Neural progenitor cell (in vitro differentiated cells): ENCODE data around the gene RCAN3. TPM values are rescaled to one million over a fixed set of nuclear protein-coding genes. Genes with fewer than 3 reads are reported as not detected.
A peak's percentile ranks its signal among the peaks of the same experiment; 100 is the strongest.

Experiments
- DNase-seq: peaks from one replicate; pipeline ENCODE4 v3.0.0-alpha.2; 2016; ENCODE audit warnings: low spot score
- H2AFZ ChIP-seq: fragments of 200-600 bp; sonication (generic); replicated peaks from 2 replicates; pipeline ENCODE4 v1.6.1; 2016; ENCODE audit warnings: antibody characterized with exemption
- H3F3A ChIP-seq: fragments of 200-600 bp; sonication (generic); 2 replicates; pipeline ENCODE4 v1.6.1; 2016; ENCODE audit warnings: antibody characterized with exemption, low read depth
- H3K27ac ChIP-seq: fragments of 200-600 bp; sonication (generic); 2 replicates; pipeline ENCODE4 v1.5.1; 2016; ENCODE audit warnings: mild to moderate bottlenecking
- H3K27me3 ChIP-seq: fragments of 200-600 bp; sonication (generic); 2 replicates; pipeline ENCODE4 v1.6.1; 2016; ENCODE audit warnings: mild to moderate bottlenecking, moderate library complexity
- H3K36me3 ChIP-seq: fragments of 200-600 bp; sonication (generic); 2 replicates; pipeline ENCODE4 v1.5.1; 2016
- H3K4me1 ChIP-seq: fragments of 200-600 bp; sonication (generic); 2 replicates; pipeline ENCODE4 v1.6.1; 2016; ENCODE audit warnings: mixed run types
- H3K4me2 ChIP-seq: fragments of 200-600 bp; sonication (generic); 2 replicates; pipeline ENCODE4 v1.6.1; 2016
- H3K4me3 ChIP-seq: fragments of 200-600 bp; sonication (generic); 2 replicates; pipeline ENCODE4 v1.5.1; 2016
- H3K79me2 ChIP-seq: fragments of 200-600 bp; sonication (generic); 2 replicates; pipeline ENCODE4 v1.6.1; 2016; ENCODE audit warnings: low read depth
- H3K9ac ChIP-seq: fragments of 200-600 bp; sonication (generic); 2 replicates; pipeline ENCODE4 v1.6.1; 2016
- H3K9me3 ChIP-seq: fragments of 200-600 bp; sonication (generic); 2 replicates; pipeline ENCODE4 v1.5.1; 2016; ENCODE audit warnings: low read depth
- H4K20me1 ChIP-seq: fragments of 200-600 bp; sonication (generic); 2 replicates; pipeline ENCODE4 v1.6.1; 2016; ENCODE audit warnings: low read depth
- H3K27ac Mint-ChIP-seq: 3 replicates; pipeline ENCODE4 v1.8.0; 2021; ENCODE audit warnings: mixed read lengths
- H3K27me3 Mint-ChIP-seq: 2 replicates; pipeline ENCODE4 v1.8.0; 2022; ENCODE audit warnings: low read depth, mild to moderate bottlenecking, inconsistent platforms, moderate library complexity, mixed read lengths; ENCODE audit not compliant: insufficient read depth
- H3K36me3 Mint-ChIP-seq: 3 replicates; pipeline ENCODE4 v1.8.0; 2021; ENCODE audit warnings: mixed read lengths
- H3K4me1 Mint-ChIP-seq: 3 replicates; pipeline ENCODE4 v1.8.0; 2021; ENCODE audit warnings: mixed read lengths
- H3K4me3 Mint-ChIP-seq: 3 replicates; pipeline ENCODE4 v1.8.0; 2021; ENCODE audit warnings: mild to moderate bottlenecking, moderate library complexity, mixed read lengths
- H3K9me3 Mint-ChIP-seq: 3 replicates; pipeline ENCODE4 v1.8.0; 2020; ENCODE audit warnings: mixed read lengths
- CTCF ChIP-seq: fragments of 200-600 bp; sonication (generic); IDR thresholded peaks from 2 replicates; pipeline ENCODE4 v1.5.1; 2017; ENCODE audit warnings: antibody characterized with exemption, mild to moderate bottlenecking
- EZH2 ChIP-seq: fragments of 200-600 bp; sonication (generic); IDR thresholded peaks from 2 replicates; pipeline ENCODE4 v1.6.1; 2017; ENCODE audit warnings: antibody characterized with exemption, mild to moderate bottlenecking, moderate library complexity
- EZH2phosphoT487 ChIP-seq: fragments of 200-600 bp; sonication (generic); IDR thresholded peaks from 2 replicates; pipeline ENCODE4 v1.6.1; 2017; ENCODE audit warnings: antibody characterized with exemption
- total RNA-seq: library from RNA; depleted of rRNA; stranded (reverse); fragments of >200 nt; gene quantifications from 2 replicates; pipeline ENCODE4 v1.2.3, GENCODE V29; 2015; ENCODE audit warnings: low replicate concordance

The RCAN3 gene
- total RNA-seq, 1 donor from 2014 or later, result 9.3 TPM

- Mint-ChIP-seq H3K27ac (no peak overlapping the region), H3K27me3 (peaks cover 37% of the 10 kb centered on the region), H3K4me3 (no peak overlapping the region), H3K36me3 (peaks cover 2% of the 10 kb centered on the region), H3K4me1 (peaks cover 12% of the 10 kb centered on the region), H3K9me3 (no peaks in the 10 kb centered on the region)
- Histone ChIP-seq H3F3A (peaks cover 23% of the 10 kb centered on the region), H4K20me1 (peaks cover 4% of the 10 kb centered on the region), H3K9ac (no peak overlapping the region), H3K4me2 (no peak overlapping the region), H3K36me3 (no peaks in the 10 kb centered on the region), H3K4me3 (no peak overlapping the region), H3K27me3 (peaks cover 31% of the 10 kb centered on the region), H3K27ac (no peak overlapping the region), H3K4me1 (peaks cover 17% of the 10 kb centered on the region), H3K9me3 (no peaks in the 10 kb centered on the region), H2AFZ (no peak overlapping the region), H3K79me2 (peaks cover 3% of the 10 kb centered on the region)
- no peak for TF ChIP-seq EZH2
- no peak for TF ChIP-seq CTCF
- TF ChIP-seq EZH2phosphoT487, result no peak
- DNase-seq, result no peak
These were observed 3.2 kb downstream of the RCAN3 start for GRCh38 chr1:24505816-24506215.

DNA sequence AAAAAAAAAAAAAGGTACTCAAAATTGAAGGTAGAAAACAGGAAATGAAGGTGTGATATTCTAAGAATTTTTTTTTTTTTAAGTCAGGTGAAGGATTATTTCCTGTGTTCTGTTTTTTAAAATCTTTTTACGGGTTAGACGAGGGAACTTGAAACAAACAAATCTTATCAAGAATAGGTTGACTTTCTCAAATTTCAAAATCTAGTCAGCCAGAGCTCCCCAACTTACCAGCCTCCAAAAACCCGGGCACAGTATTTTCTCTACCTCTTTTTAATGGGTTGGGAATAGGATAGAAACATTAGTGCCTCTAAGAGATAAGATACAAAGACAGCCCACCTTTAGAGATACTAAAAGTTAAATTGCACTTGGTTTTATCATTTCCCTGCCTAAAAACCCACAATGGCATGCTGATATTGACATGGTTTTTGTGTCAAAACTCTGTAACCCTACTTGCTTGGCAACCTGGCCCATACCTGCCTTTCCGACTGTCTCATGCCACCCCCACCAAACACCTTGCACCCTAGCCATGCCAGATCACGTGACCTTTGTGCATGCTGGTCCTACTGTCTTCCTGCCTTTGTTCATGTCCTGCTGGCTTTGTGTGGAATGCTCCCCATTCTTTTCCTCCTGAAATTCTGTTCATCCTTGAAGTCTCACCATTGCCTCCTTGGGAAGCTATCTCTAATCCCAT lies 4.2 kb downstream of the RCAN3 start:
- Mint-ChIP-seq H3K4me1 (peaks cover 10% of the 10 kb centered on the region), H3K27ac (no peak overlapping the region), H3K4me3 (no peak overlapping the region), H3K36me3 (peaks cover 2% of the 10 kb centered on the region), H3K9me3 (no peaks in the 10 kb centered on the region), H3K27me3 (peaks cover 31% of the 10 kb centered on the region)
- no peak for TF ChIP-seq CTCF
- no peak for TF ChIP-seq EZH2
- TF ChIP-seq EZH2phosphoT487, result no peak
- H3F3A ChIP-seq, result peaks cover 18% of the 10 kb centered on the region
- peaks cover 4% of the 10 kb centered on the region for H4K20me1 ChIP-seq
- H3K9me3 ChIP-seq, result no peaks in the 10 kb centered on the region
- H3K27me3 ChIP-seq, result peaks cover 23% of the 10 kb centered on the region
- no peak overlapping the region for H3K4me2 ChIP-seq
- no peak overlapping the region for H2AFZ ChIP-seq
- H3K9ac ChIP-seq, result no peak overlapping the region
- peak; percentile 46 for DNase-seq
- no peak overlapping the region for H3K4me3 ChIP-seq
- H3K79me2 ChIP-seq, result peaks cover 3% of the 10 kb centered on the region
- peaks cover 17% of the 10 kb centered on the region for H3K4me1 ChIP-seq
- H3K27ac ChIP-seq, result no peak overlapping the region
- H3K36me3 ChIP-seq, result no peaks in the 10 kb centered on the region

DNA sequence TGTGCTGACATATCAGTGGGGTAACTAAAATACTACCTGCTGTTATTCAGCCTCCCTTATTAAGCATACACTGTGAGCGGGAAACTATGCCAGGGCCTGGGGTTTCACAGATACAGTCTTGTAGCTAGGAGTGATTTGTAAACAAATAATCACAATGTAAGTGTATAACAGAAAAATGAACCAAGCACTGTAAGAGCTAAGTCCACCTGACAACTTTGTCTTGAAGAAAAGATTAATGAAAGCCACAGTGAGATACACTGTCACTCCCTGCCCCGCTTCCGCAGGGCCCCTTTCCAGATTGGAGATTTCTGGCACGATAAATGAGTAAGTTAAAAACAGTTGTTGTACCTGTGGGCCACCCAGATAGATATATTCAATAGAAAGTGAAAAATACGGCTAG lies 4.8 kb downstream of the RCAN3 start:
- Histone ChIP-seq H3K4me1 (peaks cover 17% of the 10 kb centered on the region), H3K4me3 (no peak overlapping the region), H2AFZ (no peak overlapping the region), H3K79me2 (peaks cover 3% of the 10 kb centered on the region), H3K9ac (no peak overlapping the region), H3F3A (peaks cover 16% of the 10 kb centered on the region), H3K27ac (no peak overlapping the region), H3K4me2 (no peak overlapping the region), H4K20me1 (peaks cover 4% of the 10 kb centered on the region), H3K9me3 (no peaks in the 10 kb centered on the region), H3K36me3 (no peaks in the 10 kb centered on the region), H3K27me3 (peaks cover 18% of the 10 kb centered on the region)
- peaks cover 2% of the 10 kb centered on the region for H3K36me3 Mint-ChIP-seq
- peaks cover 26% of the 10 kb centered on the region for H3K27me3 Mint-ChIP-seq
- no peak overlapping the region for H3K27ac Mint-ChIP-seq
- H3K9me3 Mint-ChIP-seq, result no peaks in the 10 kb centered on the region
- no peak overlapping the region for H3K4me3 Mint-ChIP-seq
- no peak for DNase-seq
- TF ChIP-seq EZH2phosphoT487 (no peak), EZH2 (no peak), CTCF (no peak)
- H3K4me1 Mint-ChIP-seq, result peaks cover 8% of the 10 kb centered on the region
